GM12892 (cell line): ENCODE results near the gene TBC1D19. TPM values are rescaled to one million over a fixed set of nuclear protein-coding genes. Genes with fewer than 3 reads are reported as not detected.
"Not testable (repeated sequence)": the region's sequence is repeated elsewhere in the genome, so short reads cannot be mapped to it uniquely, and the experiment has no call there.

ENCODE experiments used
- DNase-seq: peaks from one replicate; pipeline ENCODE4 v3.0.0; 2011; ENCODE audit not compliant: insufficient read length
- FAIRE-seq: peaks from 2 replicates; lab custom pipeline; 2011; peaks lifted over from hg19 to GRCh38; lab: Jason Lieb, UNC
- POLR2A ChIP-seq: IDR thresholded peaks from 2 replicates; pipeline ENCODE4 v1.6.1; 2011; ENCODE audit warnings: low read depth, low read length, control low read depth
- POLR2AphosphoS5 ChIP-seq: IDR thresholded peaks from 2 replicates; pipeline ENCODE4 v1.6.1; 2011; ENCODE audit warnings: low read depth, low read length, control low read depth
- TAF1 ChIP-seq: IDR thresholded peaks from 2 replicates; pipeline ENCODE4 v1.6.1; 2011; ENCODE audit warnings: low read depth, mild to moderate bottlenecking, control low read depth, low read length, borderline replicate concordance
- polyA plus RNA-seq: library from polyadenylated mRNA; unstranded; fragments of >200 nt; gene quantifications from one replicate; pipeline ENCODE4 v1.2.1, GENCODE V29; 2012; ENCODE audit warnings: missing spikeins, inconsistent platforms; ENCODE audit not compliant: missing spikeins

The TBC1D19 gene, protein sequence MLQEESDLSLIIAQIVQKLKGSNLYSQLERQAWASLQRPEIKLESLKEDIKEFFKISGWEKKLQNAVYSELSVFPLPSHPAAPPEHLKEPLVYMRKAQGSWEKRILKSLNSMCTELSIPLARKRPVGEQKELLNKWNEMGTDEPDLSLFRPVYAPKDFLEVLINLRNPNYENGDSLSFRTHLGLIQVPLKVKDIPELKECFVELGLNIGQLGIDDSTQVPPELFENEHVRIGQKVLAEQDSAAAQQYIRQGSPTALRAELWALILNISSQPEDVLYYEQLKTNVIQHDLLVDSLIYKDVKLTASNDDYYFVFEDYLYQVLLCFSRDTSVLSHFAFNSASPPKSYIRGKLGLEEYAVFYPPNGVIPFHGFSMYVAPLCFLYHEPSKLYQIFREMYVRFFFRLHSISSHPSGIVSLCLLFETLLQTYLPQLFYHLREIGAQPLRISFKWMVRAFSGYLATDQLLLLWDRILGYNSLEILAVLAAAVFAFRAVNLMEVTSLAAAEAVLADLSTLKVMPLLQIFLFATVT
- 2.9 TPM for polyA plus RNA-seq

DNA sequence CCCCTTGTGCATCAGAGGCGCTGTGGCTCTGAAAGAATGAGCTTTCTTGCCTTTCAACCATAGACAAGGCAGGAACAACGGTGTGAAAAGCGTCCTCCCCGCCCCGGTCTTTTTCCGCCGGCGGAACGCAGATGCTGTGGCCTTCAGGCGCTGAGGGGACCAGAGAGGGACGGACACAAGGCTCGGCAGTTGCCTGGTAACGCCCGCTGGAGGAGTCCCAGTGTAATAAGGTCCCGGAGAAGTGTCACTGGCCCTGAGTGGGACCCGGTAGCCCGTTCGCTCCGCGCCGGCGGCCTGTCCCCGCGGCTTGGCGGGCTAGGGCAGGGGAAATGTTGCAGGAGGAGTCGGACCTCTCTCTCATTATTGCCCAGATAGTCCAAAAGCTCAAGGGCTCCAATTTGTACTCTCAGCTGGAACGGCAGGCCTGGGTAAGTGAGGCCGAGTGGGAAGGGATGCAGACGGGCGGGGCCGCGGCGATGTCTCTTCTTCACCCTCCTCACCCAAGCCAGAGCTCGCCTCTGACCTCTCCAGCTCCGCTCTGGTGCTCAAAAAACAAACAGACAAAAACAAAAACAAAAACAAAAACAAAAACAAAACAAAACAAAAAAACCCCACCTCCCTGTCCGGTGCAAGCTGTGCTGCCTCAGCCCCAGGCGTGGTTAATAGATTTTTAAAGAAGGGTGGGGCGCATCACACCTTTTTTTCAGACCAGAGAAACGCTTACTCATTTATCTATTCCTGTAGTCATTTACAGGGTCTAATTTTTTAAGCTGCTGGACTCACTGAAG, at the start of gene TBC1D19:
TSS of gene TBC1D19 (plus strand) at position 220 of the 788 bp plus-strand sequence. CDS start at position 330, 110 bp downstream.
- no peak for FAIRE-seq
- TF ChIP-seq POLR2AphosphoS5 (peak; percentile 65; the same call in 1 of the 2 replicates), TAF1 (peak; percentile 93), POLR2A (peak; percentile 59; the same call in 1 of the 2 replicates)

DNA sequence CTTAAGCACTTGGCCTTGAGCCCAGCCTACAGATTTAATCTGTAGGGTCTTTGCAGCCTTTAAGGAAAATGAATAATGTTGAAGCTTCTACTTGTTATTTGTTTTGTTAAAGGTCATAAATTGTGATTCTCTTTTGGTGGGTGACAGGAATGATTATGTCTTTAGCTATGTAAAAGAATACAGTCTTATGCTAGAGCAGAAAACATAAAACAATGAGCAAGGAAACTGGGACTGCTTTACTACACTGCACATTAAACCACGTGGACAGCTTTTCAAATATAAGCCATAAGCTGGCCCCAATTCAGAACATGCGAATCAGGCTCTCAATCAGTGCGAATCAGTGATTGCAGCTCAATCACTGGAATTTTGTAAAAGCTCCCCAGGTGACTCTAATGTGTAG, 40.9 kb upstream of the TBC1D19 start:
- no peak for DNase-seq
- TF ChIP-seq POLR2AphosphoS5 (no peak), POLR2A (no peak), TAF1 (no peak)
- FAIRE-seq, result no peak

More for the DNA sequence above, at the start of gene TBC1D19:
- peak; percentile 65 for DNase-seq

DNA sequence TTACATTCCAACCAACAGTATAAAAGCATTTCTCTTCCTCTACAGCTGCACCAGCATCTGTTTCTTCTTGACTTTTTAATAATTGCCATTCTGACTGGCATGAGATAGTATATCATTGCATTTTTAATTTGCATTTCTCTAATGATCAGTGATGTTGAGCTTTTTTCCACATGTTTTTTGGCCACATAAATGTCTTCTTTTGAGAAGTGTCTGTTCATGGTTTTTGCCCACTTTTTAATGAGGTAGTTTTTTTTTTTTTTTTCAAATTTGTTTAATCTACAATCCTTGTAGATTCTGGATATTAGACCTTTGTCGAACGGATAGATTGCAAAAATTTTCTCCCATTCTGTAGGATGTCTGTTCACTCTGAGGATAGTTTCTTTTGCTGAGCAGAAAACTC, 39.5 kb upstream of the TBC1D19 start:
- no peak for FAIRE-seq
- no peak for DNase-seq
- TF ChIP-seq POLR2AphosphoS5, result no peak
- TF ChIP-seq TAF1, result no peak

DNA sequence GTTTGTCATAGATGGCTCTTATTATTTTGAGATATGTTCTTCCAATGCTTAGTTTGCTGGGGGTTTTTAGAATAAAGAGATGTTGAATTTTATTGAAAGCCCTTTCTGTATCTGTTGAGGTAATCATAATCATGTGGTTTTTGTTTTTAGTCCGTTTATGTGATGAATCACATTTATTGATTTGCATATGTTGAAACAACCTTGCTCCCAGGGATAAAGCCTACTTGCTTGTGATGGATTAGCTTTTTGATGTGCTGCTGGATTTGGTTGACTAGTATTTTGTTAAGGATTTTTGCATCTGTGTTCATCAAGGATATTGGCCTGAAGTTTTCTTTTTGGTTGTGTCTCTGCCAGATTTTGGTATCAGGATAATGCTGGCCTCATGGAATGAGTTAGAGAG, 35.5 kb upstream of the TBC1D19 start:
- FAIRE-seq, DNase-seq: not testable (repeated sequence)

DNA sequence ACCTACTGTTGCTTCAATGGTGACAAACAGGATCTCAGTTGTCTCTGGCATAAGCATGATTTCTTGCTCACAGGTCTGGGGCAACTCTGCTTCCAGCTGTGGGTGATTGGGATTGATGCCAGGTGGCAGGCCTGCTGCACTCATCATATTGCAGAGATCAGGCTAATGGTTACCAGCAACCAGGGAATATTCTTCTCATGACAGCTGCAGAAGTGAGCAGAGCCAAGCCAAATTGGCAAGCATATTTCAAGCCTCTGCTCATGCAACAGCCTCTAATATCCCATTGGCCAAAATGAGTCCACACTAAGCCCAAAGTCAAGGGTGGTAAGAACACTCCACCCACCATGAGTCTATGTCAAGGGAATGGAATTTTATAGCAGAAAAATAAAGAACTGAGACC, 26.7 kb upstream of the TBC1D19 start:
- FAIRE-seq (no peak), DNase-seq (no peak)
- TF ChIP-seq POLR2AphosphoS5 (no peak), TAF1 (no peak), POLR2A (no peak)

DNA sequence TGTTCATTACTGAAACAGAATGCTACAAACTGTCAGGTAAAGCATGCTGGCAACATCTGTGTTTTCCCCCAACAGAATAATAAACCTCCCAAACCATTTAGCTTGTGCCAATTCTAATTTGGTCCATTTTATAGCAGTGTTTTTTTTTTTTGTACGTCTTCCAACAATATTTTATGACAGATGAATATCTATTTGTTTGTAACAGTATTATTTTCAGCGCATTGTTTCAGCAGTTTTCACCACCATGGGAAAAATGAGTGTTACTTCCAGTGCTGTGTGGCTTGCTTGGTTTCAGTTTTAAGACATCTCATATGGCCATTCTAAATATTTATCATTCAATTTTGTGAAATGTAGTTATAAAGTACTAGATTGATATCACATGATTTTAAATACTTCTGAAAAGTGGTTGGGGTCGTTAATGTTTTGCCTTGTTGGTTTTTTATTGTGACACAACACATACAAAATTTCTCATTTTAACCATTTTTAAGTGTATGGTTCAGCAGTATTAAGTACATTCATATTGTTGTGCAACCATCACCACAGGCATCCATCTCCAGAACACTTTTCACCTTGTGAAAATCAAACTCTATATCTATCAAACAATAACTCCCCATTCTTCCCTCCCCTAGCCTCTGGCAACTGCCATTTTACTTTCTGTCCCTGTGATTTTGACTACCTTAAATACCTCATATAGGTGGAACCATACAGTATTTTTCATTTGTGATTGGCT, 25.6 kb upstream of the TBC1D19 start:
- TF ChIP-seq TAF1 (no peak), POLR2A (no peak), POLR2AphosphoS5 (no peak)
- DNase-seq (no peak), FAIRE-seq (no peak)

DNA sequence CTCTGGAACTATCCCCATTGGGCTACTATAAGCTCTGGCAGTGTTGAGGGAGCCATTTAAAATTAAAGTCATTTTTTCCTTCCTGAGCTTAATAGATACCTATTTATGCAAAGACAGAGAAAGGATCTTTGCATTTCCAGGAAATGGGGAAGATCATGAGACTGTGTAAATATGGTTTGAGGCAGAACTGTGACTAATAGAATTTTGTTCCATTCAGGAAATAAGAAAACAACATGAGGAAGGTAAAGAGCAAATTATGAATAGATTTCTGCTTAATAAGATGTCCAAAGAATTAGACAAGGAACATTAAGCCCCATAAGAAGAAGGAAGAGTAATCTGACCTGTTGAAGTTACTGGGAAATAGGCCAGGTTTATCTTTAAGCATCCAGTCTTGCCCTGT, 17.8 kb upstream of the TBC1D19 start:
- DNase-seq (no peak), FAIRE-seq (no peak)
- TF ChIP-seq TAF1 (no peak), POLR2A (no peak), POLR2AphosphoS5 (no peak)

DNA sequence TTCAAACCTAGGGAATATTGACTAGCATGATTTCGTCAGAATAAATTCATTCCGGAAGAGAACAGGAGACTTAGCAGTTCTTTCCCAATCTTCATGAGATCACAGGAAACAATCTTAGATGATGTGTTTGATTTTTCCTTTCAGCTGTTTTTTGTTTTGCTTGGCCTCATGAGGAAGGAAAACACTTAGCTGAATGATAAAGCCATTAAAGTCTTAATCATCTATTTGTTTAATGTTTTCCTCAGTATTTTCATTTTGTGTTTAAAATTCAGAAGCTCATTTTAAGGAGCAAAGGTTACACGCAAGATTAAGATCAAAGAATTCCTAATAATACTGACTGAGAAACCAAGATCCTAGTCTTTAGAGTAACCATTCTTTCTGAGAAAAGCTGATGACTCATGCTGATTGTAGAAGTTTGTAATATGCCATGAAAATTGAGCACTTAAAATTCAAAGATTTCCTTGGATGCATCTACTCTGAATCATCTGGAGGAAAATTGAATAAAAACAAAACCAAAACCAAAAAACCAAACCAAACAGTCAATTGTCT, 15.4 kb upstream of the TBC1D19 start:
- FAIRE-seq, result no peak
- no peak for DNase-seq
- TF ChIP-seq TAF1 (no peak), POLR2AphosphoS5 (no peak), POLR2A (no peak)

DNA sequence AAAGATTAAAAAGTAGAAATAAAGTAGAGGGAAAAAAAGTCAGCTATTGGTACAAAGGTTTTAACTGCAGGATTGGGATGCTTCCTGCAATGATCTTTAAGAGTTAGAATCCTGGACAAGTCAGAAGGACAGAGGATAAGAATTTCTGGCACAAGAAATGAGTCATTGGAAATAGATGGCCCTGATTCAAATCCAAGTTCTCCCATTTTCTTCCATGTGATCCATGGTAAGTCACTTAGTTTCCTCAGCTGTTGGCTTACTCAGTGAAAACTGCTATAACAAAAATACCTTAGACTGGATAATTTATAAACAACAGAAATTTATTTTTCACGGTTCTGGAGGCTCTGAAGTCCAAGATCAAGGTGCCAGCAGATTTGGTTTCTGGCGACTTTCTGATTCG, 13.3 kb upstream of the TBC1D19 start:
- no peak for FAIRE-seq
- DNase-seq, result no peak
- no peak for TF ChIP-seq POLR2AphosphoS5
- no peak for TF ChIP-seq TAF1
- TF ChIP-seq POLR2A, result no peak

DNA sequence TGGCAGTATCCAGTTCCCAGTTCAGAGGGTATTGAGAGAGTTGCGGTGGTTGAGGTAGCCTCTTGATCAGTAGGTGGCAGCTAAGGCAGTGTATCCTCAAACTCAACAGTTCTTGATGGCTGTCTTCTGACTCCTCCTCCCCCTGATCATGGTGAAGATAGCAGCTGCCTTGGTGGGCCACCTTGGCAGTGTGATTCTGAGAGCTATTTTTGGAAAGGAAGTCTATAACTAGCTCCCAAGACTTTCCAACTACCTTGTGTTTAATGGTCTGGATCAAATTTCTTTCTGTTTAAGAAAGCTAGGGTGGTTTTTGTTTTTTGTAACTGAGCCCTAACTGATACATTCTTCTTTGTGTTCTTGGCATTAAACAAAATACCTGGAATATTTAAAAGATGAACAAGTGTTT, 10.5 kb upstream of the TBC1D19 start:
- TF ChIP-seq POLR2AphosphoS5 (no peak), POLR2A (no peak), TAF1 (no peak)
- FAIRE-seq (no peak), DNase-seq (no peak)

DNA sequence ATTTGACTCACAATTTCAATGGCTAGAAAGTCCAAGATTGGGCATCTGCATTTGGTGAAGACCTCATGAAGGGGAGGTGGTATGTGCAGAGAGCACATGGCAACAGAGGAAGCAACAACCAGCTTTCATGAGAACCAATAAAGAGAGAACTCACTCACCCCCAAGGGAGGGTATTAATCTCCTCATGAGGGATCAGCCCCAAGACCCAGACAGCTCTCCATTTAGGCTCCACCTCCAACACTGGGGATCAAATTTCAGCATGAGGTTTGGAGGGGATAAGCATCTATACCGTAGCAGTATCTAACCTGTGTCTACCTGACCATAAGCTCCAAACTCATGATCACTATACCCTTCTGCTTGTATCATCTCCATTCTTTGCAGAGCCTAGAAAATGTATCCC, 9.3 kb upstream of the TBC1D19 start:
- DNase-seq (no peak), FAIRE-seq (no peak)
- TF ChIP-seq TAF1 (no peak), POLR2AphosphoS5 (no peak), POLR2A (no peak)
